ENCODE results near the gene HMGXB3.
"Not testable (repeated sequence)": the region's sequence is repeated elsewhere in the genome, so short reads cannot be mapped to it uniquely, and the experiment has no call there.

The HMGXB3 gene

DNA sequence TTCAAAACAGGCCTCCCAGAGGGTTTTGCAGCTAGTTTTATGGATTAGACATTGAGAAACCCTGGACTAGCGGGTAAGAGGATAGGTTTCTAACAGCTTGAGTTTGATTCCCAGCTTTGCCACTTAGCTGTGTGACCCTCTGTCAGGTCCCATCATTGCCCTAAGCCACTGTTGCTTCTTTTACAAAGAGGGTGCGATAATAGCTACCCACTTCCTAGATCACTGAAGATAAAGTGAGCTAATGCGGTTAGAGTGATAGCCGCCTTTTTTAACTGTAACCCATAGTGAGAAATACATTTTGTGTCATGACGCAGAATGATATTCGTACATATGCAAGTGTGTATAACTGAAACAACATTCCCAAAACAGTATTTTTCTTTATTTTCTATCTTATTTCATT lies 45.5 kb downstream of the HMGXB3 start:
- H3K4me3 ChIP-seq (ENCODE audit: low read depth, low read length), result no peak overlapping the region
- no peak for DNase-seq (ENCODE audit: low read depth)

DNA sequence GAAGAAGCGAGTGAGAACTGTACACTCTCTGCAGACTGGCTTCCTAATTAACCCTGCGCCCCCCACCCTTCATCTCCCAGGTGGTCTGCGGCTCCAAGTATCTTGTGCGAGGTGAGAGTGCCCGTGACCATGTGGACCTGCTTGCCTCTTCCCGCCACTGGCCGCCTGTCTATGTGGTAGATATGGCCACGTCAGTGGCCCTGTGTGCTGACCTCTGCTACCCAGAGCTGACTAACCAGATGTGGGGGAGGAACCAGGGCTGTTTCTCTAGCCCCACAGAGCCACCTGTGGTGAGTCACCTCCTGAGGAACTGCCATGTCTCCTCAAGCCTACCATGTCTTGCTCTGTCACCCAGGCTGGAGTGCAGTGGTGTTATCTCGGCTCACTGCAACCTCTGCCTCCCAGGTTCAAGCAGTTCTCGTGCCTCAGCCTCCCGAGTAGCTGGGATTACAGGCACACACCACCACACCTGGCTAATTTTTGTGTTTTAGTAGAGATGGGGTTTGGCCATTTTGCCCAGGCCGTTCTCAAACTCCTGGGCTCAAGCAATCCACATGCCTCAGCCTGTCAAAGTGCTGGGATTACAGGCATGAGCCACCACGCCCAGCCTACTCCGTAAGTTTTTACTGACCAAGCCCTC lies 49.8 kb downstream of the HMGXB3 start:
- peak; percentile 29 for DNase-seq (ENCODE audit: low read depth)
- H3K4me3 ChIP-seq (ENCODE audit: low read depth, low read length), result not testable (repeated sequence)

DNA sequence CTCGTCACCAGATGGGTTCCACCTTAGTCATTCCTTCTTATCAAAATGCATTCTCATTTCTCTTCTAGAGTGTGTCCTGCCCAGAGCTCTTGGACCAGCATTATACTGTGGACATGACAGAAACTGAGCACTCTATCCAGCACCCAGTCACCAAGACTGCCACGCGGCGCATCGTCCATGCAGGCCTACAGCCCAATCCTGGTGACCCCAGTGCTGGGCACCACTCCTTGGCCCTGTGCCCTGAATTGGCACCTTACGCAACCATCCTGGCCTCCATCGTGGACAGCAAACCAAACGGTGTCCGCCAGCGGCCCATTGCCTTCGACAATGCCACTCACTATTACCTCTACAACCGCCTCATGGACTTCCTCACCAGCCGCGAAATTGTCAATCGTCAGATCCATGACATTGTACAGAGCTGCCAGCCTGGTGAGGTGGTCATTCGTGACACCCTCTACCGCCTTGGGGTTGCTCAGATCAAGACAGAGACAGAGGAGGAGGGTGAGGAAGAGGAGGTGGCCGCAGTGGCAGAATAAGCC lies 51.2 kb downstream of the HMGXB3 start:
- H3K4me3 ChIP-seq (ENCODE audit: low read depth, low read length), result no peak overlapping the region
- DNase-seq (ENCODE audit: low read depth), result no peak

DNA sequence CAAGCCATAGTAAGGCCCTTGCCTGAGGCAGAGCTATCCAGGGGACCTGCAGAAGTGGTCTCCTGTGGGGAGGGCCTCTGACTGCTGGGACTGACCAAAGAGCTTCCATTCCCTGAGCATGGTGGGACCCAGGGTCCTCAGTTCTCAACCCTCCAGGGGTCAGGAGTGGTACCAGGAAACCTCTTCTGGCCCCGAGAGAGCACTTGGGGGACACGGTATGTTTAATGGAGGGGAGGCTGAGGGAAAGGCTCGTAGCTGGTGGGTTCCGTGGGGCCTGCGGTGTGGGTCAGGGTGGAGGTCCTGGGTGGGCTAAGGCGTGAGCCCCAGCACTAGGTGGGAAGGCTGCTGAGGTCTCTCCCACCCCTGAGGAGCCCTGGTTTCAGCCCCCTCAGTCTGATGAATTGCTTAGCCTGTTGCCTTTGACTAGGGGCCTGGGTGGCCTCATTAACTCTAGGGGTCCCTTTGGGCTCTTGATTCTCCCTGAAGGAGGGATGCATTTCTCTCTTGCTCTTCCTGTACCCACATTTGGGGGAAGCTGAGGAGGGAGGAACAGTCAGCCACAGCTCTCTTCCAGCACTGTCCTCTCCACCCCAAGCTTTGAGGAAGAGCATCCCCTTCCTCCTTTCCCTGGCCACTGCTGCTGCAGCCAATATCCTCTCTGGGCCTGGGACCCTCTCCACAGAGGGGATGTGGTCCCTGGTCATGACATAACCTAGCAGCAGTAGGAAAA lies 51.9 kb downstream of the HMGXB3 start:
- no peak overlapping the region for H3K4me3 ChIP-seq (ENCODE audit: low read depth, low read length)
- no peak for DNase-seq (ENCODE audit: low read depth)

DNA sequence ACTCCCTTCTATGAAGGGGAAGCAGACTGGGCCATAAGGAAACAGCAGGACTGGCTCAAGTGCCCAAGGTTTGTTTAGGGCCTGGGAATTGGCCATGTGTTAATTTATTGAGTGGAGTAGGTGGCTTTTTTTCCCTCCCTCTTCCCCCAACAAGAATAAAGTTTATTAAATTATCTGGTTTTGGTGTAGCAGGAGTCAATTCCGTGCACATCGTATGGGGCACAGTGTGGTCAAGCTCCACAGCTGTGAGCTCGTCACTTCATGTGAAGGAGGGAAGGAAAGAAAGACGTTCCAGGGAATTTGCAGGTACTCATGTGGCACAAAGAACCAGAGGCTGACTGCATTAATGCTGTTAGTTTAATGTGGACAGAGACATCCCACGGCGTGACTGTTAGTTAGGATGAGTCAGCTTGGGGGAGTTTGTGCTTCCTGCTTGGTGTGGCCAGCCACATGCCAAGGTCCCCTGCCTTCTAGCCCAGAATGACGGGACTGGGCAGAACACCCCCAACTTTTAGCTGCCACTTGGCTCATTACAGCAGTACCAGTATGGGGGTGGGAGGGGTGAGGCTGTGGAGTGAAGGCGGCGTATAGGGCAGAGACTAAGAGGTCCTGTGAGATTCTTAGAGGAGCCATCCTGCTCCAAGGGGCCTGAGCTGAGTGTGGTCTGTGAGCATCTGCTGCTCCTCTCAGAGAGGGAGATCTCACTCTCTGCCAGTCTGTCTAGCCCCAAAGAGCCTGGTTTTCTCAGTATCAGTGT lies 52.6 kb downstream of the HMGXB3 start:
- no peak overlapping the region for H3K4me3 ChIP-seq (ENCODE audit: low read depth, low read length)
- DNase-seq (ENCODE audit: low read depth), result peak; percentile 44

DNA sequence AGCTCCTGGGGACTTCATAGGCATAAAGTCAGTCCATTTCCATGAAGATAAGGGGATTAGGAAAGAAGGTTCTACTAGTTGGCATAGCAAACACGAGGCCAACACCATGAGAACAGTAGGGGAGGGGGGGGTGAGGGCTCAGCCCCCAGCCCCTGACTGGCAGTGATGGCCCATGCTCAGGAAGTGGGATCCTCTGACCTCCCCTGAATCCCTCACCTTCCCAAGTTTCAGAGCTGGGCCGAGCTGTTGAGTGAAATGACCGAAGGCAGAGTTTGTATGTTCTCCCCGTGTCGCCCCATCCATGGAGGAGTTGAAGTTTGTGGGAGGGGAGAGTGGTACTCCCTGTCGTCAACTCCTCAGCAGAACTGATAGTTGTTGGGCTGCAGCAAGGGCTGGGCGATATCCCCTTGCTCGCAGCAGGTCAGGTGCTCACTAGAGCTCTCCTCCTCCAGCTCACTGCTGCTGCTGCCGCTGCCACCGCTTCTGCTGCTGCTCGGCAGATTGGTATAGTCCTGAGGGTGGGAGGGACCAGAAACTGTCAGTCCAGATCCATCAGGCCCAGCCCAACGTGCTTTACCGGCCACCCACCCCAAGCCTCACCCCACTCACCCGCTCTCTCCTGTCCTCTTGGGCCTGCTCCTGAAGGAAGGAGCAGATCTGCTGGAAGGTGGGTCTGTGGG lies 53.3 kb downstream of the HMGXB3 start:
- H3K4me3 ChIP-seq (ENCODE audit: low read depth, low read length), result no peak overlapping the region
- no peak for DNase-seq (ENCODE audit: low read depth)

DNA sequence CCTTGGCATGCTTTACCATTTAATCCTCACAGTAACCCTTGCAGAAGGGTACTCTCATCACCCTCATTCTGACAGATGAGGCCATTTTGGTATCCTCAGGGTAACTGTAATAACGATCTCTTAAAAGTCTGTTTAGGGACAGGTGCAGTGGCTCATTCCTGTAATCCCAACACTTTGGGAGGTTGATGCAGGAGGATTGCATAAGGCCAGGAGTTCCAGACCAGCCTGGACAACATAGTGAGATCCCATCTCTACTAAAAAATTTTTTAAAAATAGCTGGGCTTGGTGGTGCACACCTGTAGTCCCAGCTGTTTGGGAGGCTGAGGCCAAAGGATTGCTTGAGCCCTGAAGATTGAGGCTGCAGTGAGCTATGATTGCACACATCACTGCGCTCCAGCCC lies 54.0 kb downstream of the HMGXB3 start:
- DNase-seq (ENCODE audit: low read depth), result no peak
- no peak overlapping the region for H3K4me3 ChIP-seq (ENCODE audit: low read depth, low read length)

DNA sequence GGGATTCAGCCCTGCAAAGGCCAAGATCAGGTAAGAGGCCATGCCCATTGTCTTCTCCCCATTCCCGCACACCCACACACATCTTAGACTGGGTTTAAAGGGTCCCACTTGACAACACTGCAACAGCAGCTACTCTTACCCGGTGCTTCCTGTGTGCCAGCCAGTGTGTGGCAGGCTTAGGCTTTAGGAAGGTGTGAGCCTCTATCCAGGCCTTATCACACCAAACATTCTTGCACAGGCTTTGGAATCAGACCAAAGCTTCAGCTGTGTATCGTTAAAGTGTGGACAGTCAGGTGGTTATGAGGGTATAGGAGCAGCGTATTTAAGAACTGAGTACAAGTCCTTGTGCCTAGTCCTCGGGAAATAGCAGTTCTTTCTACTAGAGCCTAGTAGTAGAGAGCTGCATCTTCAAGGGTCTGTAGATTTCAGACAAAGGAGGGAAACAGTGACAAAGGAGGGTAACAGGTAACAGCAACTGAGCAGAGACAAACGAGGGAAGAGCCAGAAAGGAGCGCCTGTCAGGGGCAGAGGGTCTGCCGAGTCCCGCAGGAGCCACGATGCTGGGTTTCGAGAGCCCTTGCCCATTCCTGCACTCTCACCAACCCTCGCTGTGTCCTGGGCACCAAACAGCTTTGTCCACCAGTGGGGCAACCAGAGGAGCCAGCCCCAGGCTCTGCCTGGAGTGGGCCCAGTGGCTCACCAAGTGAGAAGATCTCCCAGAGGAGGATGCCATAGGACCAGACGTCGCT lies 55.0 kb downstream of the HMGXB3 start:
- DNase-seq (ENCODE audit: low read depth), result no peak
- no peak overlapping the region for H3K4me3 ChIP-seq (ENCODE audit: low read depth, low read length)

DNA sequence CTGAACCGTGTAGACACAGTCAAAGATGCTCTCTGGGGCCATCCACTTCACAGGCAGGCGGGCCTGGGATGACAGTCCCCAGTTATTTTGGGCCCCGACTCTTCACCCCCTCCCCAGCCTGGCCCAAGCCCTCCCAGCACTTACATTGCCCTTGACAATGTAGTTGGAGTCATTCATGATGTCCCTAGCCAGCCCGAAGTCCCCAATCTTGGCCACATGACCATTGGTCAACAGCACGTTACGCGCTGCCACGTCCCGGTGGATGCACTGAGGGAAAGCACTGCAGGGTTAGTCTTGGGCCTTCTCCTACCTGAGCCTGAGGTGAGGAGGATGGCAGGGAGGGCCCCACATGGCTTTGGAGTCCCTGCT lies 55.5 kb downstream of the HMGXB3 start:
- DNase-seq (ENCODE audit: low read depth), result no peak
- no peak overlapping the region for H3K4me3 ChIP-seq (ENCODE audit: low read depth, low read length)

DNA sequence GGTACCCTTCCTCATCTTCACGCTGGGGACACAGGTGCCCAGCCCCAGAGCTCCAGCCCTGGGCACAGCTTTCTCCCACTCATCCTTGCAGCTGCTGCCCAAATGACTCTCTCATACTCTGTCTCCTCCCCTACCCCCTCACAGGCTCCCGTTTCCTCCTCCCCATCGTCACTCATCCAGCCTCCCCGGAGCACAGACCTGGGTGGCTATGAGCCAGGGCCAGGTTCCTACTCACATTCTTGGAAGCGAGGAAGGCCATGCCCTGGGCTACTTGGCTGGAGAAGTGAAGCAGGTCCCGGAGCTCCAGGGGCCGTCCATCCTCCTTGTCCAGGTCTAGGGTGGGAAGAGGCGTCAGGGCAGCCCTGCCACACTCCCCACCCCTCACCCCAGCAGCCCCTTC lies 56.5 kb downstream of the HMGXB3 start:
- H3K4me3 ChIP-seq (ENCODE audit: low read depth, low read length), result no peak overlapping the region
- DNase-seq (ENCODE audit: low read depth), result no peak

DNA sequence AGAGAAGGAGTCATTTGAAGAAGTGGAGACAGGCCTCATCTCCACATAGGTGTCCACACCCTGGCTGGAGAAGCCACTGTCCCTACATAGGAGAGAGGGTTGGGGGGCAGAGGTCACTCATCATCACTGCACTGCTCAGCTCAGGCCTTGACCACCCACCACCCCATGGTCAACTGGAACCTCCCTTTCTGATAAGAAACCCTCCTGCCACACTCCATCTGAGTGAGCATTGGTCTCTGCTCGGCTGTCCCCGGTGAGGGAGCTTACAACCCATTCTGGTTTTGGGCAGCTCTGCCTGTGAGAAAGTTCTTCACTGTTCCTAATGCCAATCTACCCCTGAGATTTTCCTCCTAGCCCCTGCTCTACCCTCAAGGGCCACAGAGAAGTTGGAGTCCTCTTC lies 57.0 kb downstream of the HMGXB3 start:
- H3K4me3 ChIP-seq (ENCODE audit: low read depth, low read length), result no peak overlapping the region
- DNase-seq (ENCODE audit: low read depth), result no peak

DNA sequence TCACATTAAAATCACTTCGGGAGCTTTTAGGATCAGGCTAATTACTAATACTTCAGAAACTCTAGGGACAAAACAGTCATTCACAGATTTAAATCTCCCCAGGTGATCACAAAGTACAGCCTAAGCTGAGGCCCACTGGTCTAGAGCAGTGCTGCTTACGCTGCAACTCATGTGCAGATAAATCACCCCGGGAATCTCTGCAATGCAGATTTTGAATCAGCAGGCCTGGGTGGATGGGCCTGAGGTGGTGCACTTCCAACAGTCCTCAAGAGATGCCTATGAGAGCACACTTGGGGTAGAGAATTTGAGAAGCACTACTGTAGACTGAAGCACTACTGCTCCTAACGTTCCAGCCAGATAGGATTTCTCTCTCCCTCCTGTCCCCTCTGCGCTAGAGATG lies 57.5 kb downstream of the HMGXB3 start:
- no peak for DNase-seq (ENCODE audit: low read depth)
- no peak overlapping the region for H3K4me3 ChIP-seq (ENCODE audit: low read depth, low read length)

DNA sequence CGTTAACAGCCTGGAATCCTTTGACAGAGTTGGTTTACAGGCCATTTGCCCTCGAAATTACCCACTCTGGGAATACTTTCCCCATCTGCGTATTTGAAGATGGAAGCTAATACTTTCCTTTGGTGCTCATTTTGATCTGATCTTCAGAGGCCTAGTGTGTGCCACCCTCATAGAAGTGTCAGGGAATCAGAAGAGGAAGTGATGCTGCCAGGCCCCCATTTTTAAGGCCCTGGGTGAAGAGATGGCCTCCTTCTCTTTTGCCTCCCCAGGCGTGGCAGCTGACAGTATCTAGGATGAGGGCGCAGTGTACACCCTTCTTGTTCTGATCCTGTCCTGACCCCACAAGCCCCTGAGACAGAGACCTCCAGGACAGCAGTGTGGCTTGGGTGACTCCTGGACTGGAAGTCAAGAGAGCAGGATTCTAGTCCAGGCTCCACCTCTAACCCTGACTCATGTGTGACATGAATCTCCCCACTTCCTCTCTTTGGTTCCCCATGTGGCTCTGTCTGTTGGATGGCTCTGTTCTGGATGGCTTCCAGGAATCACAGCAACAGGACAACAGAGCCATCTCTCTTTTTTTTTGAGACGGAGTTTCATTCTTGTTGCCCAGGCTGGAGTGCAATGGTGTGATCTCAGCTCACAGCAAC lies 58.1 kb downstream of the HMGXB3 start:
- peak; percentile 53 for DNase-seq (ENCODE audit: low read depth)
- H3K4me3 ChIP-seq (ENCODE audit: low read depth, low read length), result no peak overlapping the region

DNA sequence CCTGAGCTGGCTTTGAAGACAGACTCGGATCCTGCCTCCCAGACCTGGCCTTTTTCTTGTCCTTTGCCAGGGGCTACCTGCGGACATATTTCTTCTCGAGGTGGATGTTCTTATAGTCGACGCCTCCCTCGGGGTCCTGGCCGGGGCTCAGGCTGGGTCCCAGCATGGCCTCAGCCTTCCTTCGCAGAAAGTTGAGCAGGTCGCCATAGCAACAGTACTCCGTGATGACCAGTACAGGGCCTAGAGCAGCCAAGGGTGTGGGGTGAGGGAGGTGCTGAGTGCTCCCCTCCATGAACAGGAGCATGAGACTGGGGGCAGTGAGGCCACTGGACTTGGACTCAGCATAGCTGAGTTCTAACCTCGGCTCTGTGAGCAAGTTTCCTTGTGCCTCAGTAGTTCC lies 59.1 kb downstream of the HMGXB3 start:
- H3K4me3 ChIP-seq (ENCODE audit: low read depth, low read length), result no peak overlapping the region
- DNase-seq (ENCODE audit: low read depth), result no peak

DNA sequence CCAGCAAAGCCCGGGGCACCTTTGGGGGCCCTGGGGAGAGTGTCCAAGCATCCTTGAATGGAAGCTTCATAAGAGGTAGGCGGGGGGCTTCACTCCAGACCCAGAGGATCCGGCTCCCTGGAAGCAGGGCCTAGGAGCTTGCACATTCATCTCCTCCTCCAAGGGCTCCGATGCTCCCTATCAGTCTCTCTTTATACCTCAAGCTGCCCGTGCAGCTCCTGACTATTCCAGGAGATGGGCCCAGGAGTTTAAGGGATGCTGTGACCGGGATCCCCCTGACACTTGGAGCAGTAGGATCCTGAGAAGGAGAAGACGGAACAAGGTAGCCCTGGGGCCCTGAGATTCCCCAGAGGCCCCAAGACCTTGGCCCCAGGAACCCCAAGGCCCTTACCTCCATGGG lies 59.9 kb downstream of the HMGXB3 start:
- no peak for DNase-seq (ENCODE audit: low read depth)
- no peak overlapping the region for H3K4me3 ChIP-seq (ENCODE audit: low read depth, low read length)

DNA sequence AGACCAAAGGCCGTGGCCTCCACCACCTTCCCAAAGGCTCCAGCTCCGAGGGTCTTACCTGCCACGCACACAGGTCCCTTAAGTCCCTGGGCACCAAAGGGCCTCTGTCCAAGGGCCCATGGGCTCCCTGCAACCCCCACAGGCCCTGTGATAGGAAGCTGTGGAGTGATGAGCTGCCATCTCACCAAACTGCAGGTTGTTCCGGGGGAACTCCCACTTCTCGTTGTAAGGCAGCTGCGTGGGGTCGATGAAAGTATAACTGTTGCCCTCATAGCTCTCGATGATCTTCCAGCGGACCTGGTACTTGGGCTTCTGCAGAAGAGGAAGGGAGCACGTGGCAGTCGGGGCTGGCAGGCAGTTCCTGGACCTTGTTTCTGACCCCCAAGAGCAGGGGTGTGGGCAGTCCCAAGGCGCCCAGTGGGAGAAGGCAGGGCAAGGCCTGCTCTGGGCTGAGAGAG lies 61.0 kb downstream of the HMGXB3 start:
- DNase-seq (ENCODE audit: low read depth), result no peak
- no peak overlapping the region for H3K4me3 ChIP-seq (ENCODE audit: low read depth, low read length)

DNA sequence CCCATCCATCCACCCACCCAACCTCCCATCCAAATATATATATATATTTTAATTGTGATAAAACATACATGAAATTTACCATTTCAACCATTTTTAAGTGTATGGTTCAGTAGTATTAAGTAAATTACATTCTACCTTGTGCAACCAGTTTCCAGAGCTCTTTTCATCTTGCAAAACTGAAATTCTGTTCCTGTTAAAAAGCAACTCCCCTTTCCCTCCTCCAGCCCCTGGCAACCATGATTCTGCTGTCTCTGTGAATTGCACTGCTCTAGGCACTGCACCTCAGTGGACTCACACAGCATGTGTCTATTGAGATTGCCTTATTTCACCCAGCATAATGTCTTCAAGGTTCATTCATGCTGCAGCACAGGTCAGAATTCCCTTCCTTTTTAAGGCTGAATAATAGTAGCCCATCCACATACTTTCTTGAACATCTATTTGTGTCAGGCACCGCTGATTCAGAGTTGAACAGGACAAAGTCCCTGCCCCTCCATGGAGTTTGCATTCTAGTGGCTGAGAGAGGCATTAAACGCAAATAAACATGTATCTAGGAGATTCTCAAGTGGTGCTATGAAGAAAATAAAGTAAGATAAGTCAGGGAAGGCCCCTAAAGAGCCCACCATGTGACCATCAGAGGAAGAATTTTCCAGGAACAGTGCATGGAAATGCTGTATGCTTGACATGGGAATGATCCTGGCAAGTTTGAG lies 61.8 kb downstream of the HMGXB3 start:
- H3K4me3 ChIP-seq (ENCODE audit: low read depth, low read length), result no peak overlapping the region
- no peak for DNase-seq (ENCODE audit: low read depth)

DNA sequence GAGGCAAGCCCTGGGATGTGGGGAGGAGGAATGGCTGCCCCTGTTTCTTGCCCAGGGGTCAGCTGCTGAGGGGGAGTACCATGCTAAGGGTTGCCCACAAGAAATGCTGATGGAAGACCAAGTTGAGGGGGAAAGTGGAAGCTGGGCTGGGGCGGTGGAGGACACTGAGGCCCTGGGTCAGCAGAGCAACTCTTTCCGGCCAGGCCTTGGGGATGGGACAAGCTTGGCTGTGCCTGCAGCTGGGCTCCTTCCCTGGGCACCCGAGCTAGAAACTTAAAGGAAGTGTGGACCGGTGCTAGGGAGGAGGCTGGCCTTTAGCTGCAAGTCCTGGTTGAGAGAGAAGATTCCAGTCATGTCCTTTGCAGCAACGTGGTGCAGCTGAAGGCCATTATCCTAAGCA lies 63.1 kb downstream of the HMGXB3 start:
- H3K4me3 ChIP-seq (ENCODE audit: low read depth, low read length), result no peak overlapping the region
- no peak for DNase-seq (ENCODE audit: low read depth)

Data from skeletal muscle cell (primary cell).